Neural cell (in vitro differentiated cells): Measurements from ENCODE around the gene RBM6. TPM values are rescaled to one million over a fixed set of nuclear protein-coding genes. Genes with fewer than 3 reads are reported as not detected.

Experiments
- H2AFZ ChIP-seq: fragments of 200-600, 300-800 bp; sonication (generic), shearing (Covaris generic); 2 replicates; pipeline ENCODE4 v1.6.0; 2014; ENCODE audit warnings: low read depth, mild to moderate bottlenecking, antibody characterized with exemption, low read length, moderate library complexity
- H3F3A ChIP-seq: fragments of 200-600 bp; shearing (Covaris generic); 2 replicates; pipeline ENCODE4 v1.6.1; 2016; ENCODE audit warnings: mild to moderate bottlenecking, moderate library complexity, mixed read lengths, antibody characterized with exemption, low read length; ENCODE audit not compliant: insufficient read depth, poor library complexity, severe bottlenecking
- H3K27ac ChIP-seq: fragments of 200-600, 300-800 bp; sonication (generic), shearing (Covaris generic); 2 replicates; pipeline ENCODE4 v1.5.1; 2014; ENCODE audit warnings: mild to moderate bottlenecking, low read length, moderate library complexity
- H3K27me3 ChIP-seq: fragments of 300-800, 200-600 bp; sonication (generic), shearing (Covaris generic); 2 replicates; pipeline ENCODE4 v1.6.0; 2014; ENCODE audit warnings: mild to moderate bottlenecking, low read depth, low read length, moderate library complexity; ENCODE audit not compliant: insufficient read depth
- H3K36me3 ChIP-seq: fragments of 300-800, 200-600 bp; sonication (generic), shearing (Covaris generic); 2 replicates; pipeline ENCODE4 v1.5.1; 2014; ENCODE audit warnings: mild to moderate bottlenecking, antibody characterized with exemption, low read length, moderate library complexity; ENCODE audit not compliant: insufficient read depth
- H3K4me2 ChIP-seq: fragments of 300-800, 200-600 bp; sonication (generic), shearing (Covaris generic); 2 replicates; pipeline ENCODE4 v1.6.0; 2014; ENCODE audit warnings: mild to moderate bottlenecking, low read length
- H3K4me3 ChIP-seq: fragments of 300-800, 200-600 bp; sonication (generic), shearing (Covaris generic); 2 replicates; pipeline ENCODE4 v1.5.1; 2014; ENCODE audit warnings: mild to moderate bottlenecking, low read length, moderate library complexity
- H3K79me2 ChIP-seq: fragments of 200-600 bp; shearing (Covaris generic); replicated peaks from 2 replicates; pipeline ENCODE4 v1.6.0; 2014; ENCODE audit warnings: mild to moderate bottlenecking, low read length, moderate library complexity; ENCODE audit not compliant: insufficient read depth
- H3K9ac ChIP-seq: fragments of 300-800, 200-600 bp; sonication (generic), shearing (Covaris generic); 2 replicates; pipeline ENCODE4 v1.6.1; 2016; ENCODE audit warnings: mild to moderate bottlenecking, low read length, mixed read lengths
- H3K9me2 ChIP-seq: fragments of 200-600 bp; shearing (Covaris generic); 2 replicates; pipeline ENCODE4 v1.6.1; 2016; ENCODE audit warnings: mild to moderate bottlenecking, low read length, mixed read lengths; ENCODE audit not compliant: insufficient read depth
- H3K9me3 ChIP-seq: fragments of 200-600, 300-800 bp; sonication (generic), shearing (Covaris generic); 2 replicates; pipeline ENCODE4 v1.6.1; 2016; ENCODE audit warnings: mild to moderate bottlenecking, mixed run types, low read length, moderate library complexity, mixed read lengths
- H4K20me1 ChIP-seq: fragments of 200-600 bp; shearing (Covaris generic); 2 replicates; pipeline ENCODE4 v1.6.1; 2016; ENCODE audit warnings: mild to moderate bottlenecking, mixed run types; ENCODE audit not compliant: insufficient read depth
- EP300 ChIP-seq: fragments of 450-650 bp; conservative IDR thresholded peaks from 2 replicates; pipeline ENCODE4 v1.6.1; 2014; ENCODE audit warnings: antibody characterized with exemption, mild to moderate bottlenecking, moderate library complexity; ENCODE audit not compliant: poor library complexity, severe bottlenecking
- EZH2 ChIP-seq: fragments of 200-600, 300-800 bp; shearing (Covaris generic), sonication (generic); IDR thresholded peaks from 2 replicates; pipeline ENCODE4 v1.6.1; 2014; ENCODE audit warnings: antibody characterized with exemption, low read length, borderline replicate concordance, mild to moderate bottlenecking; ENCODE audit not compliant: insufficient read depth, poor library complexity, severe bottlenecking
- MXI1 ChIP-seq: fragments of 450-650 bp; conservative IDR thresholded peaks from 2 replicates; pipeline ENCODE4 v1.6.1; 2014; ENCODE audit warnings: antibody characterized with exemption, mild to moderate bottlenecking; ENCODE audit not compliant: poor library complexity, severe bottlenecking
- POLR2AphosphoS5 ChIP-seq: IDR thresholded peaks from 2 replicates; pipeline ENCODE4 v1.6.1; 2012
- RAD21 ChIP-seq: fragments of 450-650 bp; conservative IDR thresholded peaks from 2 replicates; pipeline ENCODE4 v1.6.1; 2014; ENCODE audit warnings: antibody characterized with exemption, mild to moderate bottlenecking, moderate library complexity
- SMC3 ChIP-seq: fragments of 450-650 bp; conservative IDR thresholded peaks from 2 replicates; pipeline ENCODE4 v1.6.1; 2014; ENCODE audit warnings: antibody characterized with exemption, mild to moderate bottlenecking, moderate library complexity; ENCODE audit not compliant: poor library complexity
- TAF1 ChIP-seq: IDR thresholded peaks from 2 replicates; pipeline ENCODE4 v1.6.1; 2012; ENCODE audit warnings: low read depth
- polyA plus RNA-seq: library from polyadenylated mRNA; depleted of rRNA; stranded (reverse); fragments of >200 nt; gene quantifications from 2 replicates; pipeline ENCODE4 v1.2.3, GENCODE V29; 2014
- TF ChIP-seq, protein P1 (sequence below): fragments of 450-650 bp; IDR thresholded peaks from 2 replicates; pipeline ENCODE4 v1.5.1; 2014; ENCODE audit warnings: antibody characterized with exemption, mild to moderate bottlenecking, moderate library complexity; ENCODE audit not compliant: poor library complexity, severe bottlenecking
- TF ChIP-seq, protein P2 (sequence below): IDR thresholded peaks from 2 replicates; pipeline ENCODE4 v1.6.1; 2012; ENCODE audit warnings: borderline replicate concordance

RBM6 gene
- polyA plus RNA-seq, 1 donor from 2014 or later: 177 TPM

DNA sequence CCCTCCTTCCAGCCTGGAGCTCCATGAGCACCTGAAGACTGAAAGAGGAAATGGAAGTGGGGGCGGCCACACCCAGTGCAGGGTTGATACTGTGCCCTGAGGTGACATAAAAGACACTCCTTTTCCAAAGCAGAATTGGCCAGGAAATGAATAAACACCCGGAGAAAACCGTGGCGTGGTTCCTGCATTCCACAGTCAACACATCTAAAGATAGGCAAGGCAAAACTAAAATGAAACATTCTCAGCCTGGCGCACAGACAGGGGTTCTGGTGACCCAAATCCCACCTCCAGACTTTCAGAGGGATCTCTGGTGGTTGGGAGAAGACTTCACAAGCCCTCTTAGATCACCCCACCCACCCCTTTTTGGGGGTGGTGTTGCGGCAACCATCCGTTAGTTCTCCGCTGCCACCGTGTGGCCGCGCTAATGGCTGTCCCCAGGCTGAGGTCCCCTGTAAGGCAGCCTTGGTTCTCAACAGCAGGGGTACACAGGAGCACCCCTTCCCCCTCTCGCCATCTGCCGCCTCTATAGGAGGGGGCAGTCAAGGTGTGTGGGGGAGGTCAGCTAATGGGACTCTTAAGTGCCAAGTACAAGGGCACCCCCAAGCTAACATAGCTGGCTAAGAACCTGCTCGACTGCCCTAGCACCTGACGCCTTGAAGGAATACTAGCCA, 33.7 kb upstream of the RBM6 start:
- Histone ChIP-seq H4K20me1 (no peaks in the 10 kb centered on the region), H3K9me3 (no peaks in the 10 kb centered on the region), H3K9me2 (no peaks in the 10 kb centered on the region), H3K27me3 (no peaks in the 10 kb centered on the region), H2AFZ (no peak overlapping the region), H3K27ac (no peak overlapping the region), H3K4me3 (no peak overlapping the region), H3K36me3 (no peaks in the 10 kb centered on the region), H3K9ac (no peak overlapping the region), H3K79me2 (no peaks in the 10 kb centered on the region), H3F3A (no peaks in the 10 kb centered on the region), H3K4me2 (no peak overlapping the region)
- TF ChIP-seq RAD21 (peak; percentile 87), EP300 (no peak), SMC3 (peak; percentile 93), POLR2AphosphoS5 (no peak), MXI1 (no peak), EZH2 (no peak), TAF1 (no peak)
- TF ChIP-seq, protein P1, sequence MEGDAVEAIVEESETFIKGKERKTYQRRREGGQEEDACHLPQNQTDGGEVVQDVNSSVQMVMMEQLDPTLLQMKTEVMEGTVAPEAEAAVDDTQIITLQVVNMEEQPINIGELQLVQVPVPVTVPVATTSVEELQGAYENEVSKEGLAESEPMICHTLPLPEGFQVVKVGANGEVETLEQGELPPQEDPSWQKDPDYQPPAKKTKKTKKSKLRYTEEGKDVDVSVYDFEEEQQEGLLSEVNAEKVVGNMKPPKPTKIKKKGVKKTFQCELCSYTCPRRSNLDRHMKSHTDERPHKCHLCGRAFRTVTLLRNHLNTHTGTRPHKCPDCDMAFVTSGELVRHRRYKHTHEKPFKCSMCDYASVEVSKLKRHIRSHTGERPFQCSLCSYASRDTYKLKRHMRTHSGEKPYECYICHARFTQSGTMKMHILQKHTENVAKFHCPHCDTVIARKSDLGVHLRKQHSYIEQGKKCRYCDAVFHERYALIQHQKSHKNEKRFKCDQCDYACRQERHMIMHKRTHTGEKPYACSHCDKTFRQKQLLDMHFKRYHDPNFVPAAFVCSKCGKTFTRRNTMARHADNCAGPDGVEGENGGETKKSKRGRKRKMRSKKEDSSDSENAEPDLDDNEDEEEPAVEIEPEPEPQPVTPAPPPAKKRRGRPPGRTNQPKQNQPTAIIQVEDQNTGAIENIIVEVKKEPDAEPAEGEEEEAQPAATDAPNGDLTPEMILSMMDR: peak; percentile 85
- TF ChIP-seq, protein P2, sequence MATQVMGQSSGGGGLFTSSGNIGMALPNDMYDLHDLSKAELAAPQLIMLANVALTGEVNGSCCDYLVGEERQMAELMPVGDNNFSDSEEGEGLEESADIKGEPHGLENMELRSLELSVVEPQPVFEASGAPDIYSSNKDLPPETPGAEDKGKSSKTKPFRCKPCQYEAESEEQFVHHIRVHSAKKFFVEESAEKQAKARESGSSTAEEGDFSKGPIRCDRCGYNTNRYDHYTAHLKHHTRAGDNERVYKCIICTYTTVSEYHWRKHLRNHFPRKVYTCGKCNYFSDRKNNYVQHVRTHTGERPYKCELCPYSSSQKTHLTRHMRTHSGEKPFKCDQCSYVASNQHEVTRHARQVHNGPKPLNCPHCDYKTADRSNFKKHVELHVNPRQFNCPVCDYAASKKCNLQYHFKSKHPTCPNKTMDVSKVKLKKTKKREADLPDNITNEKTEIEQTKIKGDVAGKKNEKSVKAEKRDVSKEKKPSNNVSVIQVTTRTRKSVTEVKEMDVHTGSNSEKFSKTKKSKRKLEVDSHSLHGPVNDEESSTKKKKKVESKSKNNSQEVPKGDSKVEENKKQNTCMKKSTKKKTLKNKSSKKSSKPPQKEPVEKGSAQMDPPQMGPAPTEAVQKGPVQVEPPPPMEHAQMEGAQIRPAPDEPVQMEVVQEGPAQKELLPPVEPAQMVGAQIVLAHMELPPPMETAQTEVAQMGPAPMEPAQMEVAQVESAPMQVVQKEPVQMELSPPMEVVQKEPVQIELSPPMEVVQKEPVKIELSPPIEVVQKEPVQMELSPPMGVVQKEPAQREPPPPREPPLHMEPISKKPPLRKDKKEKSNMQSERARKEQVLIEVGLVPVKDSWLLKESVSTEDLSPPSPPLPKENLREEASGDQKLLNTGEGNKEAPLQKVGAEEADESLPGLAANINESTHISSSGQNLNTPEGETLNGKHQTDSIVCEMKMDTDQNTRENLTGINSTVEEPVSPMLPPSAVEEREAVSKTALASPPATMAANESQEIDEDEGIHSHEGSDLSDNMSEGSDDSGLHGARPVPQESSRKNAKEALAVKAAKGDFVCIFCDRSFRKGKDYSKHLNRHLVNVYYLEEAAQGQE: no peak

DNA sequence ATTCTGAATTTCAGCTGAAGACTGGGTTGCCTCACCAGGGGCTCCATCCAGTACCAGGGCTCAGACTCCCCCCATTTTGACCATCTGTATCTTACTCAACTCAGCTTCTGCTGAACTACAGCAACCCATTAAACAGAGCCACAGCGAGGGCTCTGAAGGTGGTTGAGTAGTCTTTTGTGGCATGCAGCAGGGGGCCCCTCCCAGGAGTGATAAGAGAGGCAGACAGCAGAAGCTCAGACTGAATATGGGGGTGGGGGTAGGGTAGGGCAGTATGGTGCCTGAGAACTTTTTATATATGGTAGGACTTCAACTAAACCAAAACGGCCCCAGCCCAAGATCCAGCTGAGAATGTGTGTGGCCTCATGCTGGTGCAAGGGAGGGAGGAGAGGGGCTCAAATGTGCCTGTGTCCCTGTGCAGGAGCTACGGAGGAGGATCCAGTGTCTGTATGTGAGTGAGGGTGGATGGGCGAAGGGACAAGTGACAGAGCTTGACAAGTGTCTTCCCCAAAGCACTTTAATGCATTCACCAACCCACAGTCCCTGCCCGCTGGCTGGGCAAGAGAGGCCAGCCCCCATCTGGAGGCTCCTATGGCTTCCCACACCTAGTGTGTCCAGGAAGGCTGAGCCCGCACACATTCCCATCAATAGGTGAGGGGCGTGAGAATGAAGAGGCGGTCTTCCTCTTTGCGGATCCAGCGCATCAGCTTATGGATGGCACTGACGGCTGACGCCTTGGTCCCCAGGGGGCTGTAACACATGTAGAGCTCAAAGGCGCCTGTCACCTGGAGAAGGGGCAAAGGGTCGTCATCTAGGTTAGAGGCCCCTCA, 31.4 kb upstream of the RBM6 start:
- Histone ChIP-seq H3K27ac (no peak overlapping the region), H3K4me3 (no peak overlapping the region), H3K27me3 (no peaks in the 10 kb centered on the region), H3K4me2 (no peak overlapping the region), H3K9me3 (no peaks in the 10 kb centered on the region), H4K20me1 (no peaks in the 10 kb centered on the region), H3K79me2 (no peaks in the 10 kb centered on the region), H3K9me2 (no peaks in the 10 kb centered on the region), H2AFZ (no peak overlapping the region), H3K9ac (no peak overlapping the region), H3F3A (no peaks in the 10 kb centered on the region), H3K36me3 (no peaks in the 10 kb centered on the region)
- TF ChIP-seq TAF1 (no peak), EZH2 (no peak), SMC3 (no peak), RAD21 (no peak), MXI1 (no peak), EP300 (no peak), POLR2AphosphoS5 (no peak)
- TF ChIP-seq, protein P1: no peak
- TF ChIP-seq, protein P2: no peak
